ENCODE measurements around the gene HPCAL1.

HPCAL1 gene

DNA sequence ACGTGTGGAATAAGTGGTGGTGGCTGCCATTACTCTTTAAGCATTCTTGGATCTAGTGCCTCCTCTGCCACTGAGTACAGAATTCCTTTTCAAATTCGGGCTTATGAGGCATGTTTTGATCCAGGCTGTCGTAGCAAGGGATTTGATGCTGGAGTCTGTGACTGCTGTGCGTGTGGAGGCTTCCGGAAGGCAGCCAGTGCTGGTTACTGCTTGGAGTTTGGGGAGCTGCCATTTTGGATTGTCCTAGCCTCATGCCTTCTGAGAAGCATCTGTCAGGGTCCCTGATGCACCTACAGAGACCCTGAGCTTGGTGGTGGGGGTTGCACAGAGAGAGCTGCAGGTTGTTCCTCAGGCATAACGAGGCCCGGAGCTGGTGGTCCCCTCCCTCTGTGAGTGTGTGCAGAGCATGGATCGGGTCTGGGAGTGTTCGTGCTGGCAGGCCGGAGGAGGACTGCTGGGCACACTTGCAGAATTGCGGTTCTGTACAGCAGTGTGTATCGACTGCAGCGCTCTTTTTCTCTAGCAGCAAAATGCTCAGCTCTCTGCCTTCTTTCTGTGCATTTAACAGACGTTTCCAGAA is 7.7 kb downstream of the HPCAL1 start:
- H3K27me3 ChIP-seq (ENCODE audit: control insufficient read depth in 1 of 2, insufficient read depth in 2 of 2, low read length in 2 of 2): no peaks in the 10 kb centered on the region

DNA sequence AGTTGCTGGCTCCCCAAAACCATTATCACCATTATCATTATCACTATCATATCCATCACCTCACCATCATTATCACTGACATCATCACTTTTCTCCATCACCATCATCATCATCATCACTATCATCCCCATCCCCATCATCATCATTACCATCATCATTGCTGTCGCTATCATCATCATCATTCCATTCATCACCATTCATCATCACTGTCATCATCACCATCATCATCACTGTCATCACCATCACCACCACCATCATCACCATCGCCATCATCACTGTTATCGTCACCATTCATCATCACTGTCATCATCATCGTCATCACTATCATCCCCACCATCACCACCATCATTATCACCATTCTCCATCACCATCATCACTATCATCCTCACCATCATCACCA is 9.0 kb downstream of the HPCAL1 start:
- H3K4me3 ChIP-seq (ENCODE audit: low read depth in 1 of 2, low read length in 2 of 2): no peak overlapping the region

More for the DNA sequence above, 7.7 kb downstream of the HPCAL1 start:
- Histone ChIP-seq H3K9ac (ENCODE audit: low read depth in 1 of 2, low read length in 2 of 2) (no peak overlapping the region), H3K36me3 (ENCODE audit: control insufficient read depth in 1 of 2, insufficient read depth in 2 of 2, low read length in 2 of 2) (peaks cover 0 to 14% of the 10 kb centered on the region in 2 donors), H3K27ac (ENCODE audit: low read depth, low read length) (no peak overlapping the region), H3K4me3 (ENCODE audit: low read depth in 1 of 2, low read length in 2 of 2) (no peak overlapping the region), H3K4me1 (ENCODE audit: control insufficient read depth in 1 of 2, insufficient read depth in 2 of 2, low read length in 2 of 2) (peaks cover 20 to 25% of the 10 kb centered on the region in 2 donors), H3K9me3 (ENCODE audit: control insufficient read depth in 1 of 2, low read length in 2 of 2) (no peaks in the 10 kb centered on the region)

DNA sequence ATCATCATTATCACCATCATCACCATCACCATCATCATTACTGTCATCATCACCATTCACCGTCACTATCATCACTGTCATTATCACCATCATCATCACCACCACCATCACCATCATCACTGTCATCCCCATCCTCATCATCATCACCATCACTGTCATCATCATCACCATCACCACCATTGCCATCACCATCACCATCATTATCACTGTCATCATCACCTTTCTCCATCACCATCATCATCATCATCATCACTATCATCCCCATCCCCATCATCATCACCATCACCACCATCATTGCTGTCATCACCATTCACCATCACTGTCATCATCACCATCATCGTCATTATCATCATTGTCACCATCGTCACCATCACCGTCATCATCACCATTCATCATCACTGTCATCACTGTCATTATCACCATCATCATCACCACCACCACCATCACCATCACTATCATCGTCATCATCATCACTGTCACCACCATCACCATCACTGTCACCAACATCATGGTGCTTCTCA is 9.8 kb downstream of the HPCAL1 start:
- Histone ChIP-seq H3K4me1 (ENCODE audit: control insufficient read depth in 1 of 2, insufficient read depth in 2 of 2, low read length in 2 of 2) (peaks cover 3 to 5% of the 10 kb centered on the region in 2 donors), H3K36me3 (ENCODE audit: control insufficient read depth in 1 of 2, insufficient read depth in 2 of 2, low read length in 2 of 2) (peaks cover 0 to 14% of the 10 kb centered on the region in 2 donors), H3K27ac (ENCODE audit: low read depth, low read length) (no peak overlapping the region), H3K4me3 (ENCODE audit: low read depth in 1 of 2, low read length in 2 of 2) (no peak overlapping the region), H3K27me3 (ENCODE audit: control insufficient read depth in 1 of 2, insufficient read depth in 2 of 2, low read length in 2 of 2) (no peaks in the 10 kb centered on the region), H3K9me3 (ENCODE audit: control insufficient read depth in 1 of 2, low read length in 2 of 2) (no peaks in the 10 kb centered on the region), H3K9ac (ENCODE audit: low read depth in 1 of 2, low read length in 2 of 2) (no peak overlapping the region)

More for the DNA sequence above, 9.0 kb downstream of the HPCAL1 start:
- no peaks in the 10 kb centered on the region for H3K9me3 ChIP-seq (ENCODE audit: control insufficient read depth in 1 of 2, low read length in 2 of 2)
- no peak overlapping the region for H3K27ac ChIP-seq (ENCODE audit: low read depth, low read length)
- peaks cover 0 to 14% of the 10 kb centered on the region in 2 donors for H3K36me3 ChIP-seq (ENCODE audit: control insufficient read depth in 1 of 2, insufficient read depth in 2 of 2, low read length in 2 of 2)
- H3K4me1 ChIP-seq (ENCODE audit: control insufficient read depth in 1 of 2, insufficient read depth in 2 of 2, low read length in 2 of 2): peaks cover 10 to 13% of the 10 kb centered on the region in 2 donors
- no peaks in the 10 kb centered on the region for H3K27me3 ChIP-seq (ENCODE audit: control insufficient read depth in 1 of 2, insufficient read depth in 2 of 2, low read length in 2 of 2)
- H3K9ac ChIP-seq (ENCODE audit: low read depth in 1 of 2, low read length in 2 of 2): no peak overlapping the region

DNA sequence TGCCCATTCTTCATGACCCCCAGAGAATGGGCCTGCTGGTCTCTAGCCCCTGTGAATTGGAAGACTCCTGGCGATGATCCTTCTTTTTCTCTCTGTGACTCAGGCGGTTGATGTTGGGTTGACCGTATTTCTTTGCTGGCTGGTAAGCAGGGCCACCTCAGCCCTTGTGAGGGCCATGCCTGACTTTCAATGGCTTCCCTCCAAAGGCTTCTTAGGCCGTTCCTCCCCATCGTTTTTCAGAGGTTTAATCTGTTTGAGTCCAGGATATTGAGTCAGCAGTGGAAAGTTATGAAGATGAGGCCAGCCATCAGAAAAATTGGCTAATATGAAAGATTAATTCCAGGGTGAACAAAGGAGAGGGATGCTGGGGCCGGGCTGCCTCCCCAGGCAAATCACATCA is 13.6 kb downstream of the HPCAL1 start:
- no peak overlapping the region for H3K27ac ChIP-seq (ENCODE audit: low read depth, low read length)
- H3K9me3 ChIP-seq (ENCODE audit: control insufficient read depth in 1 of 2, low read length in 2 of 2): no peaks in the 10 kb centered on the region
- H3K4me3 ChIP-seq (ENCODE audit: low read depth in 1 of 2, low read length in 2 of 2): no peak overlapping the region
- no peaks in the 10 kb centered on the region for H3K27me3 ChIP-seq (ENCODE audit: control insufficient read depth in 1 of 2, insufficient read depth in 2 of 2, low read length in 2 of 2)
- no peaks in the 10 kb centered on the region for H3K4me1 ChIP-seq (ENCODE audit: control insufficient read depth in 1 of 2, insufficient read depth in 2 of 2, low read length in 2 of 2)
- H3K9ac ChIP-seq (ENCODE audit: low read depth in 1 of 2, low read length in 2 of 2): no peak overlapping the region
- peaks cover 0 to 14% of the 10 kb centered on the region in 2 donors for H3K36me3 ChIP-seq (ENCODE audit: control insufficient read depth in 1 of 2, insufficient read depth in 2 of 2, low read length in 2 of 2)

DNA sequence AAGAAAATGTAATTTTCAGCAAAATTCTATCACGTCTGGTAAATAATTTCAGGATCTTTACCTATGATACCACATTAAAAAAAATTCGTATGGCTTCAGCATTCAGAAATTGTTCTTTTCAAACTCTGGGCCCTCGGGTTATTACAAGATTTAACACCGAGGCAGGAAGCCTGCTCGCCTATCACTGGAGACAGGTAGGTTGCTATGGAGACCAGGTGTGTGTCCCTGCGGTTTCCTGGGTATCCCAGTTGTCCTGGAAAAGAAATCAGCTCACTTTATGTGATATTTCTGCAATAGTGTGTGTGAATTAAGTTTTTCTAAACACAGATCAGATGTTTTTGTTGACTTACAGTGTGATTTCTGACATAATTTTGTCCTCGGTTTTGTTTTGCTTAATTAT is 14.2 kb downstream of the HPCAL1 start:
- Histone ChIP-seq H3K4me3 (ENCODE audit: low read depth in 1 of 2, low read length in 2 of 2) (no peak overlapping the region), H3K9me3 (ENCODE audit: control insufficient read depth in 1 of 2, low read length in 2 of 2) (no peaks in the 10 kb centered on the region), H3K4me1 (ENCODE audit: control insufficient read depth in 1 of 2, insufficient read depth in 2 of 2, low read length in 2 of 2) (no peaks in the 10 kb centered on the region), H3K36me3 (ENCODE audit: control insufficient read depth in 1 of 2, insufficient read depth in 2 of 2, low read length in 2 of 2) (peaks cover 0 to 12% of the 10 kb centered on the region in 2 donors), H3K27ac (ENCODE audit: low read depth, low read length) (no peak overlapping the region), H3K27me3 (ENCODE audit: control insufficient read depth in 1 of 2, insufficient read depth in 2 of 2, low read length in 2 of 2) (no peaks in the 10 kb centered on the region), H3K9ac (ENCODE audit: low read depth in 1 of 2, low read length in 2 of 2) (no peak overlapping the region)

DNA sequence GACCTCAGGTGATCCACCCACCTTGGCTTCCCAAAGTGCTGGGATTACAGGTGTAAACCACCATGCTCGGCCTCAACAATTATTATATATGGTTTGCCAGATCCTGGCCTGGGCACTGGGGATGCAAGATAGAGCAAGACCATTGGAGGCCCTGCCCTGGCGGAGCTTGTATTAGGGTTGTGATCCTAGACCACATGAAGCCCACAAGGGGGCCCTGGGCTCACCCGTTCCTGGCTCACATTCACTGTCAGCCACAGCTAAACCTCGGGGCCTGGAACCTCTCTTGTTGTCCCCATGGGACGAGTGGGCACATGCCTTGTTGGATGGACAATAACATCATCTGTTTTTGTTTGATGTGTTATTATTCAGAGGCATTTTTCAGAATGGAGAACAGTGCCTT is 14.9 kb downstream of the HPCAL1 start:
- no peak overlapping the region for H3K4me3 ChIP-seq (ENCODE audit: low read depth in 1 of 2, low read length in 2 of 2)
- H3K9ac ChIP-seq (ENCODE audit: low read depth in 1 of 2, low read length in 2 of 2): no peak overlapping the region
- H3K36me3 ChIP-seq (ENCODE audit: control insufficient read depth in 1 of 2, insufficient read depth in 2 of 2, low read length in 2 of 2): peaks cover 0 to 9% of the 10 kb centered on the region in 2 donors
- H3K27me3 ChIP-seq (ENCODE audit: control insufficient read depth in 1 of 2, insufficient read depth in 2 of 2, low read length in 2 of 2): no peaks in the 10 kb centered on the region
- H3K27ac ChIP-seq (ENCODE audit: low read depth, low read length): no peak overlapping the region
- H3K9me3 ChIP-seq (ENCODE audit: control insufficient read depth in 1 of 2, low read length in 2 of 2): no peaks in the 10 kb centered on the region
- H3K4me1 ChIP-seq (ENCODE audit: control insufficient read depth in 1 of 2, insufficient read depth in 2 of 2, low read length in 2 of 2): no peaks in the 10 kb centered on the region

DNA sequence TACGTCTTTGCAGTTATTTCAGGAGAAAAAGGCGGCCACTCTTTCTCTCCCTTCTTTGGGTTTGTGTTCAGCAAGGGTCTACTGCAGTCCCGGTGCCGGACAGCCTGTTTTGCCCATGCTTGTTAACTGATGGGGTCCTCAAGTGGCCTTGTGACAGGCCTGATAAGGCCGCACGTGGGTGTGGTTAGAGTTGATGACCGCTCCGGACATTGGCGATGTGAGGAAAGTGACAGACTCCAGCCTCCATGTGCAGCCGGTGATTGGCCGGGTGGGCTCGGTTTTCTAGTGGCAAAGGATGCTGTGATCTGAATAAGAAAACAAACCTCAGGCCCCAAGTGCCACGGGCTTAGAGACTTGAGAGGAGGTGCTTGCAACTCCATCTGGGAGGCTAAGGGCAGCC is 15.6 kb downstream of the HPCAL1 start:
- Histone ChIP-seq H3K4me3 (ENCODE audit: low read depth in 1 of 2, low read length in 2 of 2) (no peak overlapping the region), H3K9ac (ENCODE audit: low read depth in 1 of 2, low read length in 2 of 2) (no peak overlapping the region), H3K27ac (ENCODE audit: low read depth, low read length) (no peak overlapping the region), H3K36me3 (ENCODE audit: control insufficient read depth in 1 of 2, insufficient read depth in 2 of 2, low read length in 2 of 2) (peaks cover 0 to 10% of the 10 kb centered on the region in 2 donors), H3K4me1 (ENCODE audit: control insufficient read depth in 1 of 2, insufficient read depth in 2 of 2, low read length in 2 of 2) (no peaks in the 10 kb centered on the region), H3K9me3 (ENCODE audit: control insufficient read depth in 1 of 2, low read length in 2 of 2) (no peaks in the 10 kb centered on the region), H3K27me3 (ENCODE audit: control insufficient read depth in 1 of 2, insufficient read depth in 2 of 2, low read length in 2 of 2) (no peaks in the 10 kb centered on the region)

DNA sequence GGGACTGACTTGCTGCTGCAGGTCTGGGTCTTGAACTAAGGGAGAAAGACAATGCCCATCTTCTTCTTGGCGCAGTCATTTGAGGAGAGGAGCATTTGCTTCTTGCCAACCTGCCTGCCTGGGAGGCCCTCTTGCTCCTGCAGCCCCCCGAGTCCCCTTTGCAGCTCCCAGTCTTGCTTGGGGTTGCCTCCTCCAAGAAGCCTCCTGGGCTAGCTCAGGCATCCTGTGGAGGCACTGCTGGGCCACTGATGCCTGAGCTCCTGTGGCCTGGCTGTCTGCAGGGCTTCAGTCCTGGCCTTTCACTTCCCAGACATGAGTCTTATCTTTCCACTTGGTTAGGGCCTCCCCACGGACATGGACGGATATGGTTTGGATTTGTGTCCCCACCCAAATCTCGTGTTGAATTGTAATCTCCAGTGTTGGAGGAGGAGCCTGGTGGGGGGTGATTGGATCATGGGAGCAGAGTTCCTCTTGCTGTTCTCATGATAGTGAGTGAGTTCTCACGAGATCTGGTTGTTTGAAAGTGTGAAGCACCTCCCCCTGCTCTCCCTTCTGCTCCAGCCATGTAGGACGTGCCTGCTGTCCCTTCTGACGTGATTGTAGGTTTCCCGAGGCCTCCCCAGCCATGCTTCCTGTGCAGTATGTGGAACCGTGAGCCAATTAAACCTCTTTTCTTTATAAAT is 17.3 kb downstream of the HPCAL1 start:
- Histone ChIP-seq H3K4me3 (ENCODE audit: low read depth in 1 of 2, low read length in 2 of 2) (no peak overlapping the region), H3K9ac (ENCODE audit: low read depth in 1 of 2, low read length in 2 of 2) (no peak overlapping the region), H3K36me3 (ENCODE audit: control insufficient read depth in 1 of 2, insufficient read depth in 2 of 2, low read length in 2 of 2) (peaks cover 0 to 10% of the 10 kb centered on the region in 2 donors), H3K9me3 (ENCODE audit: control insufficient read depth in 1 of 2, low read length in 2 of 2) (no peaks in the 10 kb centered on the region), H3K27me3 (ENCODE audit: control insufficient read depth in 1 of 2, insufficient read depth in 2 of 2, low read length in 2 of 2) (no peaks in the 10 kb centered on the region), H3K4me1 (ENCODE audit: control insufficient read depth in 1 of 2, insufficient read depth in 2 of 2, low read length in 2 of 2) (peaks cover 4 to 6% of the 10 kb centered on the region in 2 donors), H3K27ac (ENCODE audit: low read depth, low read length) (no peak overlapping the region)

DNA sequence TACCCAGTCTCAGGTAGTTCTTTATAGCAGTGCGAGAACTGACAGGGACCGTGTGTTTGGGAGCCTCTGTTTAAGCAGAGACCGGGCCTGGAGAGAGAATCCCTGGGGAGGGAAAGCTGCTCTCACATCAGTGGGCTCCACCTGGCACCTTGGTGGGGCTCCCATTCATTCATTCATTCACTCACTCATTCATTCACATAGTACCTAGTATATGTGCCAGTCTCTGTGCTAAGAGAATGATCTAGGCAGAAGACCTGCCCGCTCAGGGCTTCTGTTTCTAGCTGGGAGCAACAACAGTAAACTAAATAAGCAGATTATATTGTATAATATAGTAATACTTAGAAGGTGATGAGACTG is 17.8 kb downstream of the HPCAL1 start:
- no peaks in the 10 kb centered on the region for H3K27me3 ChIP-seq (ENCODE audit: control insufficient read depth in 1 of 2, insufficient read depth in 2 of 2, low read length in 2 of 2)
- no peaks in the 10 kb centered on the region for H3K9me3 ChIP-seq (ENCODE audit: control insufficient read depth in 1 of 2, low read length in 2 of 2)
- H3K9ac ChIP-seq (ENCODE audit: low read depth in 1 of 2, low read length in 2 of 2): no peak overlapping the region
- peaks cover 0 to 10% of the 10 kb centered on the region in 2 donors for H3K36me3 ChIP-seq (ENCODE audit: control insufficient read depth in 1 of 2, insufficient read depth in 2 of 2, low read length in 2 of 2)
- H3K4me1 ChIP-seq (ENCODE audit: control insufficient read depth in 1 of 2, insufficient read depth in 2 of 2, low read length in 2 of 2): peaks cover 9 to 11% of the 10 kb centered on the region in 2 donors
- H3K27ac ChIP-seq (ENCODE audit: low read depth, low read length): no peak overlapping the region
- H3K4me3 ChIP-seq (ENCODE audit: low read depth in 1 of 2, low read length in 2 of 2): no peak overlapping the region

DNA sequence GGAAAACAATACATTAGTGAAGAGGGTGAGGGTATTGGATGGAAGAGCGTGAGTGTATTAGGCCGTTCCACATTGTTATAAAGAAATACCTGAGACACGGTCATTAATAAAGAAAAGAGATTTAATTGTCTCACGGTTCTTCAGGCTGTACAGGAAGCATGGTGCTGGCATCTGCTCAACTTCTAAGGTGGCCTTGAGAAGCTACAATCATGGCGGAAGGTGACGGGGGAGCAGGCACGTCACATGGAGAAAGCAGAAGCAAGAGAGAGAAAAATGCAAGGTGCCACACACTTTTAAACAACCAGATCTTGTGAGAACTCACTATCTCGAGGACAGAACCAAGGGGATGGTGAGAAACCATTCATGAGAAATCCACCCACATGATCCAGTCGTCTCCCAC is 18.2 kb downstream of the HPCAL1 start:
- Histone ChIP-seq H3K9ac (ENCODE audit: low read depth in 1 of 2, low read length in 2 of 2) (no peak overlapping the region), H3K4me1 (ENCODE audit: control insufficient read depth in 1 of 2, insufficient read depth in 2 of 2, low read length in 2 of 2) (peaks cover 13 to 15% of the 10 kb centered on the region in 2 donors), H3K36me3 (ENCODE audit: control insufficient read depth in 1 of 2, insufficient read depth in 2 of 2, low read length in 2 of 2) (peaks cover 0 to 10% of the 10 kb centered on the region in 2 donors), H3K9me3 (ENCODE audit: control insufficient read depth in 1 of 2, low read length in 2 of 2) (no peaks in the 10 kb centered on the region), H3K4me3 (ENCODE audit: low read depth in 1 of 2, low read length in 2 of 2) (no peak overlapping the region), H3K27me3 (ENCODE audit: control insufficient read depth in 1 of 2, insufficient read depth in 2 of 2, low read length in 2 of 2) (no peaks in the 10 kb centered on the region), H3K27ac (ENCODE audit: low read depth, low read length) (no peak overlapping the region)
